Measurements from ENCODE around the gene ADAT3.

DNA sequence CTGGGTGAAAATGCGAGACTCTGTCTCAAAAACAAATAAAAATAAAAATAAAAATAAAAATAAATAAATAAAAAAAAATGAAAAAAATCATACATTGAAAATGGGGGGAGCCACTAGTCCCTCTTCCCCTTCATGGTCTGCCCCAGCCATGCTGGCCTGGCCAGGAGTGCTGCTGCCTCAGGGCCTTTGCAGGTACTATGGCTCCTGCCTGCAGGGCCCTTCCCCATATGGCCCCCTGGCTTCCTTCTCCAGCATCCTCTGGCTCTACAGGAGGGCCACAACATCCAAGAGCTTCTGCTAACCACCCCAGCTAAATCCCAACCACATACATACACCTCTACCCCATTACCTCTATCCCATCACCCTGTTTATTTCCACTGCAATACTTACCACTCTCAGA is 15.3 kb upstream of the ADAT3 start:
- no peak for TF ChIP-seq YY1 (IDR thresholded peaks at IDR 0.05; ENCODE audit: insufficient read depth, insufficient read length)
- no peak for TF ChIP-seq SUZ12 (IDR thresholded peaks at IDR 0.05; ENCODE audit: extremely low read depth, insufficient read depth, insufficient read length)
- TF ChIP-seq ZNF274 (IDR thresholded peaks at IDR 0.05; ENCODE audit: low read depth, low read length), result no peak
